GM23248 (cell line): Measurements from ENCODE around the gene GDPD5. TPM values are rescaled to one million over a fixed set of nuclear protein-coding genes. Genes with fewer than 3 reads are reported as not detected.

Source experiments
- DNase-seq: peaks from one replicate; pipeline ENCODE4 v3.0.0-alpha.2; 2015
- H2AFZ ChIP-seq: fragments of 200-600 bp; sonication (generic); 2 replicates; pipeline ENCODE4 v1.6.1; 2016; ENCODE audit warnings: antibody characterized with exemption
- H3F3A ChIP-seq: fragments of 200-600 bp; sonication (generic); 2 replicates; pipeline ENCODE4 v1.6.1; 2016; ENCODE audit warnings: mild to moderate bottlenecking, antibody characterized with exemption, mixed run types; ENCODE audit not compliant: insufficient read depth
- H3K27ac ChIP-seq: fragments of 200-600 bp; sonication (generic); 2 replicates; pipeline ENCODE4 v1.5.1; 2016; ENCODE audit warnings: mild to moderate bottlenecking
- H3K27me3 ChIP-seq: fragments of 200-600 bp; sonication (generic); replicated peaks from 2 replicates; pipeline ENCODE4 v1.6.1; 2016; ENCODE audit warnings: mild to moderate bottlenecking; ENCODE audit not compliant: insufficient read depth
- H3K36me3 ChIP-seq: fragments of 200-600 bp; sonication (generic); 2 replicates; pipeline ENCODE4 v1.6.1; 2016; ENCODE audit warnings: low read depth, mild to moderate bottlenecking
- H3K4me1 ChIP-seq: fragments of 200-600 bp; sonication (generic); 2 replicates; pipeline ENCODE4 v1.6.1; 2016; ENCODE audit warnings: mild to moderate bottlenecking; ENCODE audit not compliant: insufficient read depth
- H3K4me2 ChIP-seq: fragments of 200-600 bp; sonication (generic); one replicate; pipeline ENCODE4 v1.6.1; 2016; ENCODE audit warnings: mild to moderate bottlenecking; ENCODE audit not compliant: unreplicated experiment
- H3K4me3 ChIP-seq: fragments of 200-600 bp; sonication (generic); 2 replicates; pipeline ENCODE4 v1.5.1; 2016; ENCODE audit warnings: mild to moderate bottlenecking
- H3K79me2 ChIP-seq: fragments of 200-600 bp; sonication (generic); 2 replicates; pipeline ENCODE4 v1.6.1; 2016; ENCODE audit warnings: mild to moderate bottlenecking; ENCODE audit not compliant: insufficient read depth
- H3K9ac ChIP-seq: fragments of 200-600 bp; sonication (generic); 2 replicates; pipeline ENCODE4 v1.6.1; 2016; ENCODE audit warnings: mild to moderate bottlenecking
- H3K9me2 ChIP-seq: fragments of 200-600 bp; sonication (generic); 2 replicates; pipeline ENCODE4 v1.6.1; 2016; ENCODE audit warnings: mixed run types, mild to moderate bottlenecking, moderate library complexity; ENCODE audit not compliant: insufficient read depth
- H3K9me3 ChIP-seq: fragments of 200-600 bp; sonication (generic); one replicate; pipeline ENCODE4 v1.6.1; 2017; ENCODE audit warnings: low read depth
- H4K20me1 ChIP-seq: fragments of 200-600 bp; sonication (generic); 2 replicates; pipeline ENCODE4 v1.6.0; 2016; ENCODE audit not compliant: insufficient read depth
- EZH2 ChIP-seq: fragments of 200-600 bp; sonication (generic); IDR thresholded peaks from 2 replicates; pipeline ENCODE4 v1.6.1; 2018; ENCODE audit warnings: antibody characterized with exemption, mild to moderate bottlenecking; ENCODE audit not compliant: insufficient read depth, poor library complexity, severe bottlenecking
- EZH2phosphoT487 ChIP-seq: fragments of 200-600 bp; sonication (generic); IDR thresholded peaks from 2 replicates; pipeline ENCODE4 v1.6.1; 2018; ENCODE audit warnings: antibody characterized with exemption, moderate library complexity, mild to moderate bottlenecking, low read depth; ENCODE audit not compliant: insufficient read depth
- WGBS, 2 experiments: methylation state at CpG; one replicate each; pipeline ENCODE4 v1.1.6; 2015 to 2017; ENCODE audit warnings: low lambda C conversion rate in 2 of 2, low coverage in 1 of 2; ENCODE audit errors: missing lambda C conversion rate in 2 of 2; 5-methylcytosine and 5-hydroxymethylcytosine counted together
- in situ Hi-C: fragments of 300-500 bp; cut with MboI; formaldehyde crosslinking; loops from 2 replicates; pipeline ENCODE4 v1.15.0; 2020
- polyA plus RNA-seq: library from polyadenylated mRNA; unstranded; fragments of >200 nt; fragmentation: Nextera tagmentation; extraction: Ambion mirVana; gene quantifications from 2 replicates; pipeline ENCODE4 v1.2.1, GENCODE V29; 2016
- total RNA-seq: library from RNA; depleted of rRNA; stranded (reverse); fragments of >200 nt; shearing (Covaris generic); gene quantifications from 2 replicates; pipeline ENCODE4 v1.2.3, GENCODE V29; 2014

Gene GDPD5
- total and polyA plus RNA-seq, 2 experiments from 2014 or later: 3.4 to 10.7 TPM

GRCh38 chr11:75534259-75535069 is 8.7 kb upstream of the GDPD5 start:
- TF ChIP-seq EZH2 (no peak), EZH2phosphoT487 (no peak)
- no peak overlapping the region for H3K27ac ChIP-seq
- no peaks in the 10 kb centered on the region for H4K20me1 ChIP-seq
- peak overlapping the region; percentile 32; the same call in 1 of the 2 replicates for H2AFZ ChIP-seq
- H3K4me2 ChIP-seq: no peak overlapping the region
- no peak overlapping the region for H3K9ac ChIP-seq
- in situ Hi-C loops: loop anchor here (5.0 to 10.0 kb wide), 2 partner anchors 87 to 260 kb away; no protein-coding TSS in a partner anchor
- no peaks in the 10 kb centered on the region for H3K36me3 ChIP-seq
- no peaks in the 10 kb centered on the region for H3K9me3 ChIP-seq
- H3F3A ChIP-seq: no peaks in the 10 kb centered on the region
- H3K79me2 ChIP-seq: no peaks in the 10 kb centered on the region
- 0 out of 2 replicates have a peak, but pooled peaks cover 3% of the 10 kb centered on the region for H3K4me1 ChIP-seq
- 59% methylated on average over 15 of the region's 15 CpGs for WGBS, 2 experiments
- no peaks in the 10 kb centered on the region for H3K9me2 ChIP-seq
- DNase-seq: peak; percentile 14
- no peak overlapping the region for H3K4me3 ChIP-seq
- H3K27me3 ChIP-seq: no peaks in the 10 kb centered on the region

DNA sequence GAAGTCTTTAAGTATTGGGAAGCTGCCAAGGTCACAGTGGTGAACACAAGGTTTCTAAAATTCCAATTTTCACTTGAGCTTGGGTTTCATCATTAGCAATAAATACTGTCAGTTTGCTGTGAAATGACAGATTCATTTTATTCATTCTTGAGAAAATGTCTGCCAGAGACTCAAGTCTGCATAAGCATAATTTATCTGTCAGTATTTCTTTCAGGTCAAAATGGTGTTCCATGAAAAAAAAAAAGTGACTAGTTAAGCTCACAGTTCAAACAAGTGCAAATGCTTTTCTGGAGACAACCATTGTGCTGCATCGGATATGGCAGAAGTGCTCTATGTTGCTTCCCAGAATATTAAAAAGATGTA is 8.1 kb upstream of the GDPD5 start:
- no peak for TF ChIP-seq EZH2
- TF ChIP-seq EZH2phosphoT487: no peak
- Histone ChIP-seq H3K4me1 (0 out of 2 replicates have a peak, but pooled peaks cover 3% of the 10 kb centered on the region), H3K9ac (no peak overlapping the region), H3F3A (no peaks in the 10 kb centered on the region), H3K4me3 (no peak overlapping the region), H3K27me3 (no peaks in the 10 kb centered on the region), H3K4me2 (no peak overlapping the region), H2AFZ (no peak overlapping the region; the same call in 1 of the 2 replicates), H3K79me2 (no peaks in the 10 kb centered on the region), H4K20me1 (no peaks in the 10 kb centered on the region), H3K9me2 (no peaks in the 10 kb centered on the region), H3K36me3 (no peaks in the 10 kb centered on the region), H3K27ac (no peak overlapping the region), H3K9me3 (no peaks in the 10 kb centered on the region)
- no peak for DNase-seq
- in situ Hi-C loops: loop anchor here (5.0 to 10.0 kb wide), 2 partner anchors 87 to 259 kb away; no protein-coding TSS in a partner anchor
- WGBS, 2 experiments: 63 to 64% methylated on average over 1 of the region's 1 CpG

- Histone ChIP-seq H3K4me1 (0 out of 2 replicates have a peak, but pooled peaks cover 3% of the 10 kb centered on the region), H3K4me3 (no peak overlapping the region), H3F3A (no peaks in the 10 kb centered on the region), H3K4me2 (no peak overlapping the region), H3K27ac (no peak overlapping the region), H2AFZ (no peak overlapping the region), H3K27me3 (no peaks in the 10 kb centered on the region), H3K36me3 (no peaks in the 10 kb centered on the region), H3K79me2 (no peaks in the 10 kb centered on the region), H3K9ac (no peak overlapping the region), H3K9me3 (no peaks in the 10 kb centered on the region), H3K9me2 (no peaks in the 10 kb centered on the region), H4K20me1 (no peaks in the 10 kb centered on the region)
- TF ChIP-seq EZH2phosphoT487: no peak
- TF ChIP-seq EZH2: no peak
- DNase-seq: peak; percentile 68
- in situ Hi-C loops: loop anchor here (5.0 to 10.0 kb wide), 2 partner anchors 85 to 258 kb away; no protein-coding TSS in a partner anchor
- WGBS, 2 experiments: 35 to 44% methylated on average over 7 of the region's 7 CpGs
These were observed 6.7 kb upstream of the GDPD5 start for GRCh38 chr11:75532200-75533048.

DNA sequence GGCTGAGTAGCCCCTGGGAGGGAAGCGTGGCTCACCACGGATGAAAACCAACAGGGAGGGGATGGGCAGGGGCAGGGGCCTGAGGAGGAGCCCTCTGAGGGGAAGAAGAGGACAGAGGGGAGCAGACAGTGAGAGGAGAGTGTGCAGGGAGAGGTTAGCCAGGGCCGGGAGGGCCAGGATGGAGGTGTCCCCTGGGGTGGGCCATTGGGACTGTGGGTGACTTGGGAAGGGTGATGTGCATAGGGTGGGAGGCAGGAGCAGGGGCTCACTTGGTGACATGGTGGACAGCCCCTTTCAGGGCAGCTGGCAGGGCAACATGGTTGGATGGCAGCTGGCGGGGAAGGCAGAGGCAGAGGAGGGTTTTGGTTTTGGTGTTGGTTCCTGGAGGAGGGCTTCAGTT is 5.6 kb upstream of the GDPD5 start:
- Histone ChIP-seq H3K4me2 (no peak overlapping the region), H3K27me3 (no peaks in the 10 kb centered on the region), H3K79me2 (no peaks in the 10 kb centered on the region), H3K9me3 (no peaks in the 10 kb centered on the region), H2AFZ (no peak overlapping the region), H3K27ac (no peak overlapping the region), H3K9me2 (no peaks in the 10 kb centered on the region), H4K20me1 (no peaks in the 10 kb centered on the region), H3K4me3 (no peak overlapping the region), H3F3A (no peaks in the 10 kb centered on the region), H3K9ac (no peak overlapping the region), H3K4me1 (0 out of 2 replicates have a peak, but pooled peaks cover 3% of the 10 kb centered on the region), H3K36me3 (no peaks in the 10 kb centered on the region)
- in situ Hi-C loops: loop anchor here (5.0 to 10.0 kb wide), 2 partner anchors 84 to 257 kb away; no protein-coding TSS in a partner anchor
- TF ChIP-seq EZH2phosphoT487: no peak
- no peak for TF ChIP-seq EZH2
- WGBS, 2 experiments: 87 to 100% methylated on average over 2 to 4 of the region's 4 CpGs
- no peak for DNase-seq
